K562 (cell line): Measurements from ENCODE around the gene C19orf85. TPM values are rescaled to one million over a fixed set of nuclear protein-coding genes. Genes with fewer than 3 reads are reported as not detected.

Source experiments
- FOXJ3 ChIP-seq: sonication (generic); formaldehyde crosslinking; IDR thresholded peaks from 2 replicates; pipeline ENCODE4 v1.4.0; 2020; ENCODE audit warnings: mild to moderate bottlenecking, missing genetic modification reagents
- FOXM1 ChIP-seq, 2 experiments: fragments of 450-650 bp in 1 of 2; sonication (generic) in 1 of 2; formaldehyde crosslinking in 1 of 2; IDR thresholded peaks; 2 replicates each; pipeline versions ENCODE4 v1.6.1 to v1.9.0; 2017 to 2022; ENCODE audit warnings: low read depth in 2 of 2, mild to moderate bottlenecking in 2 of 2, missing genetic modification reagents in 1 of 2, moderate library complexity in 1 of 2
- GTF2F1 ChIP-seq: IDR thresholded peaks from 2 replicates; pipeline ENCODE4 v1.6.1; 2011; ENCODE audit warnings: low read depth, low read length, improper control_type of control experiment
- HCFC1 ChIP-seq: IDR thresholded peaks from 2 replicates; pipeline ENCODE4 v1.6.1; 2012; ENCODE audit warnings: low read depth, low read length, improper control_type of control experiment
- HOXB6 ChIP-seq: fragments of 250-450 bp; sonication (Bioruptor Pico); IDR thresholded peaks from 2 replicates; pipeline ENCODE4 v1.5.1; 2022; ENCODE audit warnings: mild to moderate bottlenecking, borderline replicate concordance
- MAZ ChIP-seq, 2 experiments: fragments of 450-650 bp in 1 of 2; sonication (generic) in 1 of 2; formaldehyde crosslinking; IDR thresholded peaks in 1 of 2; conservative IDR thresholded peaks in 1 of 2; 2 replicates each; pipeline versions ENCODE4 v1.4.0 to v1.5.0; 2020; ENCODE audit warnings: mild to moderate bottlenecking in 1 of 2, missing genetic modification reagents in 1 of 2
- NCOA4 ChIP-seq: fragments of 450-650 bp; IDR thresholded peaks from 2 replicates; pipeline ENCODE4 v1.6.1; 2018; ENCODE audit warnings: mild to moderate bottlenecking; ENCODE audit not compliant: partially characterized antibody
- NFRKB ChIP-seq: fragments of 450-650 bp; IDR thresholded peaks from 2 replicates; pipeline ENCODE4 v1.6.1; 2016; ENCODE audit warnings: low read depth
- OTX1 ChIP-seq: fragments of 450-650 bp; formaldehyde crosslinking; IDR thresholded peaks from 2 replicates; pipeline ENCODE4 v1.4.0; 2022; ENCODE audit warnings: mild to moderate bottlenecking
- PHTF2 ChIP-seq: fragments of 250-450 bp; sonication (Bioruptor Pico); IDR thresholded peaks from 2 replicates; pipeline ENCODE4 v1.5.0; 2021; ENCODE audit warnings: mild to moderate bottlenecking
- RAD21 ChIP-seq, 2 experiments: fragments of 250-450 bp in 1 of 2; fragments of 450-650 bp in 1 of 2; sonication (Bioruptor Pico) in 1 of 2; formaldehyde crosslinking in 1 of 2; IDR thresholded peaks in 1 of 2; conservative IDR thresholded peaks in 1 of 2; 2 replicates each; pipeline versions ENCODE4 v1.4.0 to v1.8.0; 2020 to 2022; ENCODE audit warnings: mild to moderate bottlenecking in 2 of 2, moderate library complexity in 1 of 2
- RB1 ChIP-seq: fragments of 450-650 bp; IDR thresholded peaks from 2 replicates; pipeline ENCODE4 v1.6.1; 2017; ENCODE audit warnings: low read depth, mild to moderate bottlenecking
- RBM22 ChIP-seq: fragments of 200-400 bp; formaldehyde crosslinking; IDR thresholded peaks from 2 replicates; pipeline ENCODE4 v1.6.1; 2018; ENCODE audit warnings: low read length, low read depth; ENCODE audit not compliant: poor library complexity, severe bottlenecking
- SOX6 ChIP-seq: fragments of 450-650 bp; IDR thresholded peaks from 2 replicates; pipeline ENCODE4 v1.6.1; 2014; ENCODE audit warnings: mild to moderate bottlenecking
- SP1 ChIP-seq: sonication (generic); formaldehyde crosslinking; IDR thresholded peaks from 2 replicates; pipeline ENCODE4 v1.8.1; 2022; ENCODE audit warnings: mild to moderate bottlenecking, missing genetic modification reagents
- TRIM24 ChIP-seq, 2 experiments: fragments of 450-650 bp; IDR thresholded peaks; 2 replicates each; pipeline ENCODE4 v1.6.1; 2016
- USF2 ChIP-seq: sonication (generic); formaldehyde crosslinking; IDR thresholded peaks from 2 replicates; pipeline ENCODE4 v1.5.0; 2020; ENCODE audit warnings: missing genetic modification reagents
- ZBTB5 ChIP-seq: fragments of 450-650 bp; IDR thresholded peaks from 2 replicates; pipeline ENCODE4 v1.6.1; 2017; ENCODE audit warnings: antibody characterized with exemption
- ZEB2 ChIP-seq: fragments of 450-650 bp; IDR thresholded peaks from 2 replicates; pipeline ENCODE4 v1.6.1; 2016
- ZFX ChIP-seq: sonication (generic); formaldehyde crosslinking; IDR thresholded peaks from 2 replicates; pipeline ENCODE4 v1.8.0; 2022; ENCODE audit warnings: mild to moderate bottlenecking, missing genetic modification reagents, moderate library complexity
- ZNF639 ChIP-seq, 2 experiments: fragments of 200-800 bp in 1 of 2; sonication (Bioruptor generic) in 1 of 2; sonication (generic) in 1 of 2; formaldehyde crosslinking in 1 of 2; IDR thresholded peaks in 1 of 2; conservative IDR thresholded peaks in 1 of 2; 2 replicates each; pipeline versions ENCODE4 v1.5.0 to v1.6.1; 2016 to 2020; ENCODE audit warnings: missing compliant biosample characterization in 1 of 2, missing genetic modification characterization in 1 of 2, missing genetic modification reagents in 1 of 2
- ZNF644 ChIP-seq: fragments of 200-800 bp; sonication (Bioruptor generic); IDR thresholded peaks from 2 replicates; pipeline ENCODE4 v1.6.1; 2016; ENCODE audit warnings: low read depth, missing genetic modification characterization, missing compliant biosample characterization
- ZNF717 ChIP-seq: fragments of 250-450 bp; sonication (Bioruptor Pico); IDR thresholded peaks from 2 replicates; pipeline ENCODE4 v1.5.0; 2021
- polyA plus RNA-seq, 8 experiments: library from polyadenylated mRNA; depleted of rRNA in 4 of 8; stranded (reverse) in 5 of 8; unstranded in 3 of 8; fragments of >200 nt; fragmentation: Nextera tagmentation in 2 of 8; fragmentation: Illumina TruSeq in 1 of 8; extraction: Ambion mirVana in 2 of 8; extraction: Trizol in 1 of 8; gene quantifications; 2 replicates each; pipeline versions ENCODE4 v1.2.1 to v1.2.3, GENCODE V29; 2011 to 2014; ENCODE audit warnings: inconsistent platforms in 1 of 8, missing spikeins in 1 of 8
- total RNA-seq, 7 experiments: library from RNA; depleted of rRNA in 6 of 7; stranded (reverse); fragments of >200 nt in 6 of 7; fragmentation: Illumina TruSeq in 2 of 7; extraction: Trizol in 2 of 7; gene quantifications; 2 replicates each; pipeline versions ENCODE4 v1.2.1 to v1.2.3, GENCODE V29; 2011 to 2021; ENCODE audit warnings: low replicate concordance in 1 of 7

Gene C19orf85
- total and polyA plus RNA-seq, 9 of the 15 experiments (the other 6 are each of a cell fraction or from before 2014, with no cell fraction given), result not detected

- no peak for TF ChIP-seq RBM22
- TF ChIP-seq FOXM1 (IDR thresholded peaks at IDR 0.05; ENCODE audit: low read depth), result no peak
- peak; percentile 96 for TF ChIP-seq FOXM1 (CRISPR knock-in tag; IDR thresholded peaks at IDR 0.05; ENCODE audit: low read depth)
- TF ChIP-seq USF2, result peak; percentile 76
- no peak for TF ChIP-seq ZNF644
- peak; percentile 77 to 79 for TF ChIP-seq TRIM24 (IDR thresholded peaks at IDR 0.05)
- TF ChIP-seq HOXB6 (CRISPR knock-in tag), result no peak
- no peak for TF ChIP-seq NCOA4
- 0 out of 2 replicates have a peak, but pooled peaks have one; percentile 67 for TF ChIP-seq SP1 (CRISPR knock-in tag)
- TF ChIP-seq HCFC1, result no peak
- no peak for TF ChIP-seq ZEB2
- TF ChIP-seq ZBTB5, result 0 out of 2 replicates have a peak, but pooled peaks have one; percentile 43
- 0 out of 4 replicates have a peak, but pooled peaks of 1 of the 2 experiments have one; percentile 59 for TF ChIP-seq ZNF639 (CRISPR knock-in tag; conservative IDR thresholded peaks at IDR 0.05 in 1 of 2, IDR thresholded peaks at IDR 0.05 in 1 of 2)
- peak; percentile 60 to 84; a peak in 3 of 4 replicates for TF ChIP-seq MAZ (CRISPR knock-in tag; conservative IDR thresholded peaks at IDR 0.05 in 1 of 2, IDR thresholded peaks at IDR 0.05 in 1 of 2)
- peak; percentile 22; the same call in 1 of the 2 replicates for TF ChIP-seq SOX6
- 0 out of 2 replicates have a peak, but pooled peaks have one; percentile 54 for TF ChIP-seq NFRKB
- peak; percentile 78 for TF ChIP-seq ZFX (CRISPR knock-in tag)
- no peak for TF ChIP-seq ZNF717 (CRISPR knock-in tag)
- TF ChIP-seq OTX1 (CRISPR knock-in tag), result no peak
- peak; percentile 93 to 95 for TF ChIP-seq RAD21 (CRISPR knock-in tag; conservative IDR thresholded peaks at IDR 0.05 in 1 of 2, IDR thresholded peaks at IDR 0.05 in 1 of 2)
- peak; percentile 99 for TF ChIP-seq RB1
- TF ChIP-seq PHTF2, result no peak
- peak; percentile 93; the same call in 1 of the 2 replicates for TF ChIP-seq GTF2F1
- no peak for TF ChIP-seq FOXJ3 (CRISPR knock-in tag)
Measured at GRCh38 chr19:55503502-55504251, 39.1 kb upstream of the C19orf85 start (continued).
